Subcutaneous adipose tissue (tissue), 4 donors: ENCODE results near the gene FLYWCH1. TPM values are rescaled to one million over a fixed set of nuclear protein-coding genes. Genes with fewer than 3 reads are reported as not detected.

ENCODE experiments used
- total RNA-seq, 4 donors: library from RNA; depleted of rRNA; stranded (reverse); fragments of >200 nt; gene quantifications; one replicate each; pipeline ENCODE4 v1.1.0, GENCODE V29; 2016
- TF ChIP-seq, protein P1 (sequence below): fragments of 450-650 bp; IDR thresholded peaks from one replicate; pipeline ENCODE4 v1.5.1; 2016; ENCODE audit warnings: low read depth, mild to moderate bottlenecking, control low read depth, antibody characterized with exemption, moderate library complexity

Gene FLYWCH1
- total RNA-seq, 4 donors from 2014 or later, result 11.6 to 62.9 (median 18.7) TPM

DNA sequence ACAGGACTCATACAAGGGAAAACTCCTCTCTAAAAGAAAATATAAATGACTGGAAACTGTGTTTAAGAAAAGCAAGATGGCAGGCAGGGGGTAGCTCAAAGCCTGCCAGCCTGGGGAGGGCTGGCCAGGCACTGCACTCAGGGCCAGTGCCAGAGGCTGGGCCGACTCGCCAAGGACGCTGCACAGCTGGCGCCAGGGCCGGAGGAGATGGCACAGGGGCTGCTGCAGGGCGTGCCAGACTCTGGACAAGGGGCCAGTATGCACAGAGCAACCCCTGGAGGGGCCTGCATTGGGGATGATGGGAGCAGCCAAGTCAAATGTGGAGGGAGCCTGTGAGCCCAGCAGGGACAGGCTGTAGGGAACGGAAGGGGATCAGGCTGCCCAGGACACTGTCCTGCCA, 64.5 kb downstream of the FLYWCH1 start:
- TF ChIP-seq, protein P1, sequence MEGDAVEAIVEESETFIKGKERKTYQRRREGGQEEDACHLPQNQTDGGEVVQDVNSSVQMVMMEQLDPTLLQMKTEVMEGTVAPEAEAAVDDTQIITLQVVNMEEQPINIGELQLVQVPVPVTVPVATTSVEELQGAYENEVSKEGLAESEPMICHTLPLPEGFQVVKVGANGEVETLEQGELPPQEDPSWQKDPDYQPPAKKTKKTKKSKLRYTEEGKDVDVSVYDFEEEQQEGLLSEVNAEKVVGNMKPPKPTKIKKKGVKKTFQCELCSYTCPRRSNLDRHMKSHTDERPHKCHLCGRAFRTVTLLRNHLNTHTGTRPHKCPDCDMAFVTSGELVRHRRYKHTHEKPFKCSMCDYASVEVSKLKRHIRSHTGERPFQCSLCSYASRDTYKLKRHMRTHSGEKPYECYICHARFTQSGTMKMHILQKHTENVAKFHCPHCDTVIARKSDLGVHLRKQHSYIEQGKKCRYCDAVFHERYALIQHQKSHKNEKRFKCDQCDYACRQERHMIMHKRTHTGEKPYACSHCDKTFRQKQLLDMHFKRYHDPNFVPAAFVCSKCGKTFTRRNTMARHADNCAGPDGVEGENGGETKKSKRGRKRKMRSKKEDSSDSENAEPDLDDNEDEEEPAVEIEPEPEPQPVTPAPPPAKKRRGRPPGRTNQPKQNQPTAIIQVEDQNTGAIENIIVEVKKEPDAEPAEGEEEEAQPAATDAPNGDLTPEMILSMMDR, result no peak

DNA sequence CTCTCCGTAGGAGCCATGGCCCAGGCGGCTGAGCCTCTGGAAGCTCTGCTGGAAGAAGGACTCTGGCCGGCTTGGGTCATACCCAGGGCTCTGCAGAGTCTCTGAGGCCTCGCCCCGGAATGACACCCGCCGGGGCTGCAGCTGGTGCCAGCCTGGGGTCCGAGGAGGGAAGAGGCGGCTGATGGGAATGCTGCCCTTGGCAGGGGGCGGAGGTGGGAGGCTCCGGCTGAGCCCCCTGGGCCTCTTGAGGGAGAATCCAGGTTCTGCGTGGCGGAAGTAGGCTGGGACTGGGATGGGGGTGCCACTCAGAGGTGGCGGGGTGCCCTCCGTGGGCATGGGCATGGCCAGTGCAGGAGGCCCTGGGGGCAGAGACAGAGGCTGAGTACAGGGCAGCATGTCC, 64.9 kb downstream of the FLYWCH1 start:
- TF ChIP-seq, protein P1, result no peak

DNA sequence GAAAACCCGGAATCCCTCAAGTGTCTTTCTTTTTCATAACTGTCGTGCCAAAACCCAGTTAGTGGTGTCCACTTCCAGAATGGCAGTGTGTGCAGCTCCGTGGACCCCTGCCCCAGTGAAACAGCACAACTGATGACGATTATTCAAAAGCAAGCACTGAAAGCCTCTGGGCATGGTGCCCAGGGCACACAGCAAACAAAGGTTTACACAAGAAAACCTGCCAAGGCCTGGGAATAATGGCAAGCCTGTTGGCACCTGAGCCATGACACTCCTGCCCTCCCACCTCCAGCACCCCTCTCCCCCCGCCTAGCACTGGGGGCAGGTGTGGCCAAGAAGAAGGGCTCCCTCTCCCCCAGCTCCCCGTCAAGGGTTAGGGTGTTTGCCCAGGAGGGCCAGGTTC, 65.7 kb downstream of the FLYWCH1 start:
- TF ChIP-seq, protein P1, result no peak

DNA sequence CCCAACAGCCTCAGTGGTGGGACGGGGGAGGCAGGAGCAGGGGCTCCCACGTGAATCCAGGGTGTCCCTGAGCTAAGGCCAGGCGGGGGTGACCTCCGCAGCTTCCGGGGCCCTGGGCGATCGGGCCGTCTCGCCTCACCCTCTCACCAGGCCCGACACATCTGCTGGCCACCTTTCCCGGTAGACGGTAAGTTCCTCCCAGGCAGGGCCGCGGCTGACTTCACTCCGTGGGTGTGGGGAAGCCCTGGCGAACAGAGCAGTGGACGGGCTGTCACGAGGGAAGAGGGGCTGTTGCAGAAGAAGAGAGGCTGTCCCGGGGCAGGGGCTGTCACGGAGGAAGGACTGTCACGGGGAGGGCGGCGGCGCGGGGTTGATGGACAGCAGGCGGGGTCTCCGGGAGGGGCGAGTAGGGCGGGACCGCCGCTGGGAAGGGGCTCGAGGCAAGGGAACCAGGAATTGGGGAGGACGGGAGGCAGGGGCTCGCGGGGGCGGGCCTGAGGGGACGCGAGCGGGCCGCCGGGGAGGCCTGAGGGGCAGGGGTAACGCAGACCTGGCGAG, 68.0 kb downstream of the FLYWCH1 start:
- TF ChIP-seq, protein P1, result no peak

DNA sequence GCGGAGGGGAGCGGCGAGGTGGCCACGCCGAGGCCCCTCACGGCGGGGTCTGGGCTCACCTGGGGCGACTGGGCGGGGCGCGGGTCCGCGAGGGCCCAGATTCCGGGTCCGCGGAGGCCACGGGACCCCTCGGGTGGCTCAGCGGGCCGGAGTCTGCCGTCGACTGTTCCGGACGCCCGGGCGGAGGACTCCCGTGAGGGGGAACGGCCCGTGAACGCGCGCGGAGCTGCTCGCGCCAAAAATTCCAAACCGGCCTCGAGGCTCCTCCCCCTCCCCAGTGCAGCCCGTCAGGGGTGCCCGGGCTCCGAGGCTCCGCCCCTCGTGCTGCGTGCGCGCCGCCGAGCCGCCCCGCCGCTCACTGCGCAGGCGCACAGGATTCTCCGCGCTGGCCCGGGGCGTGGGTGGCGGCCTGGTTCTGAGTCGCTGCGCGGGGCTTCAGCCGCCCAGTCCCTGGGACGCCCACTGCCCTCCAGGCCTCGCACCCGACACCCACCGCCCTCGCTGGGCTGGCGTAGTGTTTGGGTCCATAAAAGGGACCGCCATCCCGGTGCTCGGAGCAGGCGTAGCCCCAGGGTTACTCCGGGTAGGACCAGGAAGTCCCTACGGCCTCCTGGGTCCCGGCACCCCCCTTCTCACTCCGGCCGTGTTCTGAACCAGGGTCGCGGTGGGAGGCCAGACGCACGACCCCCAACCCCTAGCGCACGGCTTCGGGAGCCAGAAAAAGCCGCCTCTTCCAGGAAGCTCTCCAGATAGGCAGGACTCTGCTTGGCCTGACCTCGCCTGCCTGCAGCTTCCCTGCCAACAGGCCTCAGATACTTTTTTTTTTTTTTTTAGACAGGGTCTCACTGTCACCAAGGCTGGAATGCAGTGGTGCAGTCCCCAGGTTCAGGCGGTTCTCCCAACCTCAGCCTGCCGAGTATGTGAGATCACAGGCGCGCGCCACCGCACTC, 68.8 kb downstream of the FLYWCH1 start, which contains the start of gene PKMYT1:
Gene PKMYT1, minus strand, starts transcription at position 220 of the 950 bp plus-strand sequence. CDS start 789 bp downstream, outside the sequence.
- TF ChIP-seq, protein P1, result no peak

DNA sequence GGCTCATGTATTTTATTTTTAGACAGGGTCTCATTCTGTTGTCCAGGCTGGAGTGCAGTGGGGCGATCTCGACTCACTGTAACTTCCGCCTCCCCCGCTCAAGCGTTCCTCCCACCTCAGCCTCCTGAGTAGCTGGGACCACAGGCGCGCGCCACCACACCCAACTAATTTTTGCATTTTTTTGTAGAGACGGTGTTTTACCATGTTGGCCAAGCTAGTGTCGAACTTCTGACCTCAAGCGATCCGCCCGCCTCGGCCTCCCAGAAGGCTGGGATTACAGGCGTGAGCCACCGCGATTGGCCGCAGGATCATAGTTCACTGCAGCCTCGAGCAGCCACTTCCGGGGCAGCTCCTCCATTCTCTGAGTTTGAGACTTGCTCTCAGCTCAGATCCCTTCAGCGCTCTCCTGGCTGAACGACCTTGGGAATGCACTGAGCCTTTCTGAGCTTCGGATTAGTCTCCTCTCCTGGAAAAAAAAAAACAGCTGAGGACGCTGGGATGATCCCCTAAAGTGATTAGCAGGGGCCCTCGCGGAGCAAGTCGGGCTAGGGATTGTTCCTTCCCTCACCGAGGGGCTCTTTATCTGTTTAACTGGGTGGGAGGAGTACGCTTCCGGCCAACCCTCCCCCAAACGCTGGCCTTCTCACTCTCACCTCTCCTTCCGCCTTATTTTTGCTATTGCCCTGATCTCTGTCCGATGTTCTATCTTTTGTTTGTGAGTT, 69.6 kb downstream of the FLYWCH1 start:
- TF ChIP-seq, protein P1, result no peak

GRCh38 chr16:2981899-2982250, 70.1 kb downstream of the FLYWCH1 start:
- TF ChIP-seq, protein P1, result no peak
